GM20431 (cell line): Measurements from ENCODE around the gene MRTFA.
"Not testable (repeated sequence)": the region's sequence is repeated elsewhere in the genome, so short reads cannot be mapped to it uniquely, and the experiment has no call there.

Experiments
- in situ Hi-C: fragments of 300-500 bp; cut with MseI, MboI; formaldehyde crosslinking; loops from one replicate; pipeline ENCODE4 v1.15.0; 2020; ENCODE audit warnings: low sequenced_read_pairs; ENCODE audit not compliant: unreplicated experiment

MRTFA gene

GRCh38 chr22:40606306-40606705 lies 30.2 kb downstream of the MRTFA start:
- in situ Hi-C loops: no loop called here

- in situ Hi-C loops: no loop called here
Observed at GRCh38 chr22:40605761-40606160, 30.8 kb downstream of the MRTFA start.

- in situ Hi-C loops: no loop called here
Observed at GRCh38 chr22:40603088-40603605, 33.4 kb downstream of the MRTFA start.

- in situ Hi-C loops: no loop called here
Observed at GRCh38 chr22:40602231-40602630, 34.3 kb downstream of the MRTFA start.

- in situ Hi-C loops: no loop called here
Observed at GRCh38 chr22:40599731-40600130, 36.8 kb downstream of the MRTFA start.

GRCh38 chr22:40598712-40599111 lies 37.8 kb downstream of the MRTFA start:
- in situ Hi-C loops: not testable (repeated sequence)

- in situ Hi-C loops: no loop called here
Observed at GRCh38 chr22:40597526-40598430, 38.7 kb downstream of the MRTFA start.

- in situ Hi-C loops: no loop called here
Observed at GRCh38 chr22:40595497-40596234, 40.9 kb downstream of the MRTFA start.

GRCh38 chr22:40594924-40595323 lies 41.6 kb downstream of the MRTFA start:
- in situ Hi-C loops: no loop called here

GRCh38 chr22:40594346-40594745 lies 42.2 kb downstream of the MRTFA start:
- in situ Hi-C loops: no loop called here

GRCh38 chr22:40593460-40594273 lies 42.9 kb downstream of the MRTFA start:
- in situ Hi-C loops: no loop called here

- in situ Hi-C loops: no loop called here
Observed at GRCh38 chr22:40592352-40593113, 44.0 kb downstream of the MRTFA start.

- in situ Hi-C loops: no loop called here
Observed at GRCh38 chr22:40588726-40589125, 47.8 kb downstream of the MRTFA start.

GRCh38 chr22:40586781-40587180 lies 49.7 kb downstream of the MRTFA start:
- in situ Hi-C loops: no loop called here

GRCh38 chr22:40585310-40585751 lies 51.2 kb downstream of the MRTFA start:
- in situ Hi-C loops: no loop called here

- in situ Hi-C loops: not testable (repeated sequence)
Observed at GRCh38 chr22:40584766-40585165, 51.8 kb downstream of the MRTFA start.

- in situ Hi-C loops: no loop called here
Observed at GRCh38 chr22:40583053-40583741, 53.3 kb downstream of the MRTFA start.

GRCh38 chr22:40582063-40582462 lies 54.5 kb downstream of the MRTFA start:
- in situ Hi-C loops: no loop called here

GRCh38 chr22:40580631-40581030 lies 55.9 kb downstream of the MRTFA start:
- in situ Hi-C loops: no loop called here
